ENCODE measurements around the gene PRODH.
"Not testable (repeated sequence)": the region's sequence is repeated elsewhere in the genome, so short reads cannot be mapped to it uniquely, and the experiment has no call there.

PRODH gene

DNA sequence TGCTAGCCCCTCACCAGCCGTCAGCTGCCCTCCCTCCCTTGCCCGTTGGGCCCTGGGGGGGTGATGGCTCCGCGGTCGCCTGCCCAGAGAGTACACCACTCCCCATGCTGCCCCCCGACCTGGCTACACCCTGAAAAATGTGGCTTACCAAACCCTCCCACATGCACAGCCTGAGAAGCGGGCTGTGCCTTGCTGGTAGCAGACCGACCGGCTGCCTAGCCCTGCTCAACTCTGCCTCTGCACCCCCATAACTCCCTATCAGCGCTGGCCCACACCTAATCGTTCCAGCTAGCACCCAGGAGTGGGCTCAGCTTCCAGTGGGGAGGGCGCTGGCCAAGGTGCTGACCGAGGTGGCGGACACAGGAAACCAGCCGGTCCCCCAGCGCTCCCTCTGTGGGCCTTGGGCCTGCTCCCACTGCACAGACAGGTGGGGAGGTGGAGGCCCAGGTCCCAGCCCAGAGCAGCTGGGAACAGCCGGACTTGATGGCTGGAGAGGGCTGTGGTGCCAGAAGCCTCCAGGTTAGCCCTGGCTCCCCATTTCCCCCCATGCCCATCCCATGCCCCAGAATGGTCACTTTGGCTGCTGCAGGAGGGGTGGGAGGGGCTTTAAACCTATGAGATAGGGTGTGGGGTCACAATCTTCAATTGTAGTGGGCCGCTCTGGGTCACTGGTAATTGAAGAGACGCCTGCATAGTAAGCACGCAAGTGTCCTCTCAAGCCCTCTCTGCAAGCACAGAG, 32.1 kb upstream of the PRODH start:
- DNase-seq (ENCODE audit: low read depth) = no peak

DNA sequence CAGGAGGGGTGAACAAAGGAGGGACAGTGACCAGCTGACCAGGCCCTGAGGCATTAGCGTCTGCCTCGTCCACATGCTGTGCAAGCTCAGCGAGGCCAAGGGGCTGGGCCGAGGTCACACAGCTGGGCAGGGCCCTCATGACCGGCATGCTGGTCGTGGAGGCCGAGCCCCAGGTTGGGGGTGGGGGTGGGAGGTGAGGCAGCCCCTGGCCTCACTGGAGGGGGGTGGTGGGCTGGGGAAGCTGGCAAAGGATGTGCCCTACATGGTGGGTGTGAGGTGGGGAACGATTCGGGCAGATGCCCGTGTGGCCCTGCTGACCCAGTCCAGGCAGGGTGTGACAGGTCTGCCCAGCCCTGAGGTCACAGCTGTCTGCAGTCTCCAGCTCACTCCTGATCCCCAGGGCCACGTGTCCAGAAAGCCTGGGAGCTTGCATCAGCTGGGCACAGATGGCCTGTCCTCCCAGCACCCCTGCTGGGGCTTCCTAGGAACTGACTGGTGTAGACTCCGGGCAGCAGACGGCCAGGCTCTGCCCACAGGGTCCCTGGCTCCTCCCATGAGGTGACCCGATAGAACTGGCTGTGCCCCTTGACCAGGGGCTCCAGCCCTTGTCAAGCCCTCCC, 31.4 kb upstream of the PRODH start:
- DNase-seq (ENCODE audit: low read depth) = not testable (repeated sequence)

DNA sequence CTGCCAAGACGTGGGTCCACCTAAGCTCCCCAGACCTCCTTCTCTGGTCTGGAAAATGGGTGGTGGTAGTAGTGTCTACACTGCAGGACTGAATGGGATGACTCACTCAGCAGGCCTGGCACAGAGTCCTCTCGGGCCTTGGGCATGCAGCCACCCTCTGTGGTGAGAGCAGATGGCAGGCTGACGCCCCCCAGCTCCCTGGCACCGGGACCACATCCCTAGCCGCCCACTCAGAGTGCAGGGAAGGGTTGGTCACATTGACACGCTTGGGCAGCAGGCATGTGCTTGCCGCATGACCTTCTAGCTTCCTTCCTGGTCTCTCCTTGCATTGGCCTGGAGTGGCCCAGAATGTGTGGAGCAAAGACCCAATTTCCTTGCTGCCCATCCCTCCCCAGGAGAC, 30.7 kb upstream of the PRODH start:
- DNase-seq (ENCODE audit: low read depth) = no peak

DNA sequence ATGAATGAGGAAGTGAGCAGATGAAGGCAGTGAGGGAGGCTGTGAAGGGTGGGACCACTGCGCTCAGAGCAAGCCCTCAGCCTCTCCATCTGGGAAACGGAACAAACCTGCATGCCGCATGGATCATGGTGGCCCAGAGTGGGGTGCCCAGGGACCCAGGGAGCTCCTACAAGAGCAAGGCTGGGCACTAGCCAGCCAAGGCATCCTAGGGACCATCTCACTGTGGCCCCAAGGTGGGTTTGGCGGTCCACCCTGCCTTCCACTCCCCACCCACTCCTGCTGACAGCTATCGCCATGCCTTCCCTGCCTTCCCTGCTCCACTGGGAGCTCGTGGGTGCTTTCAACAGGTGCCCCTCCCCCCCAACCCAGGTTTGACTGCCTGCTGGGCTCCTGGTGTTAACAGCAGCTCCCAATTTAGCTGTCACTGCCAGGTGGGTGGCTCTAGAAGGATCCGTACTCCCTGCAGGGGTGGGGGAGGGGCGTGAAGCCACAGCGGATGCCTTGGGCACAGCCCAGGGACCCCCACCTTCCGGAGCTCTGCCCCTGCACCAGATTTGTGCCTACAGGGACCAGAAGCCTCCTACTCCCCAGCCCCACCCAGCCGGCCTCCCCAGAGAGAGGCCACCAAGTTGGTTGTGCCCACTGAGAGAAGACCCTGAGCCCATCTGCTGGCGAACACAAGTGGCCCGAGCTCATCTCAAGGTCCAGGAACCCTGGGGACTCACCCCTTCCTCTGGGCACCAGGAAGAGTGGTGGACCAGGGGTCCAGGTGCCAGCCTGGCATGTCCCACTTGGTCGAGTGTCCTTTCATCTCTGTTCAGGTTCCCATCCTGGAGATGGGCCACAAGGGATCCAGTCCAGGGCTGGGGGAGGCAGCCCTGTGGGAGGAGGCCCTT, 29.7 kb upstream of the PRODH start:
- DNase-seq (ENCODE audit: low read depth) = no peak

DNA sequence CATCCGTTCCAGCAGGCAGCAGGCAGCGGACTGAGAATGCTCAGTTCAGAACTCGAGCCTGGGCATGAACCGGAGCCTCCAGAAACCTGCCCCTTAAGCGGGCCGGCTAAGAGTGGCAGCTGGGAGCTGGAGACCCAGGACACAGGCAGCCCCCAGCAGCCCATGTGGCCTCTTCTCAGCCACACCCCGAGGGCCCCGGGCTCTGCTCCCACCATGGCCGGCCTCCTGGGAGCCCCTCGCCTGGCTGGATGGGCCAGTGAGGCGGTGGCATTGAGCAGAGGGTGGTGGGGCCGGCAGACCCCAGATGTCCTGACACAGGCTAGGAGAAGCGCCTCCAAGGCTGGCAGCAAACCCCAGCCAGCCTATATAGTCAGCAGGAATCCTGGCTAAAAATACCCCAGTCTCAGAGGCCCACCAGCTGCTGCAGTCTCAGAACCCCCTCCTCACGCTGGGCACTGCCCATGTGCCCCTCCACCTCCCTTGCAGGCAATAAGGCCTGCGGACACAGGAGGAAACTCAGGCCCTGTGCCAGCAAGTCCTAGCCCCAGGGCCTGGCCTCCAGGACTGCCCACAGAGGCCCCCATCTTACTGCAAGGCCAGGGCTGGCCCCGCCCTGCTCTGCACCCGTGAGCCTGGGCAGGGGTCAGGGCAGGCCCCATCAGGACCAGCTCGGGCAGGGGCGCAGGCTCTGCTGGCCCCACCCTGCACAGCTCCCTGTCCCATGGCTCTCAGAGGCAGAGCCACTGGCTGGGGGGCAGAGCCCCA, 28.6 kb upstream of the PRODH start:
- not testable (repeated sequence) for DNase-seq (ENCODE audit: low read depth)

DNA sequence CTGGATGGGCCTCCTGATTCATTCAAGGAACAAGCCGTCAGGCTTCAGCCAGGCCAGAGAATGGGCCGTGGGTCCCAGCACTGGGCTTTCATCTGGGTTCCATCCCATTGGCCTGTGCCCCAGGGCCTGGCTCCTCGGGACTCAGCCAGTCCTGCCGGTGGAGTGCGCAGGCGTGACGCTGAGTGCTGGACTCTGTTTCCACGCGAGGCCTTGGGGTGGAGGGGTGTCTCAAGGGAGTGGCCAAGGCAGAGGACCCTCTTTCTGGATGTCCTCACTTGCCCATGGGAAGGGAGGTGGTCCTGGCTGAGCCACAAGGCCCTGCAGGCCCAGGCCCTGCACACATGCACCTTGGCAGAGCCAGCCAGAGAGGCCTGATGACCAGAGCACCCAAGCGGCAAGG, 28.0 kb upstream of the PRODH start:
- not testable (repeated sequence) for DNase-seq (ENCODE audit: low read depth)

DNA sequence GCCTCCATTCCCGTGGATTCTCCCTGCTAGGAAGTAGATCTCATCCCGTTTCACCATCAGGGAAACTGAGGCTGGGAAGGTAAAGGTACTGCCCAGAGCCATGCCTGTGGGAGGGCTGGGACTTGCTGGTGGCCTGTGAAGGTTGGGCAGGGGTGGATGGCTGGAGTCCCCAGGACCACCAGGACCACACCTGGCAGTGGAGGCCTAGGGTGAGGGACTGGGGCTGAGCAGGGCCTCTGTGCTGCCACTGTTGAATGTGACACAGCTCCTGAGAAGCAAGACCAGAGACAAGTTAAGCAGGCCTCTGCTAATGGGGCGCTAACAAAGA, 26.2 kb upstream of the PRODH start:
- no peak for DNase-seq (ENCODE audit: low read depth)

DNA sequence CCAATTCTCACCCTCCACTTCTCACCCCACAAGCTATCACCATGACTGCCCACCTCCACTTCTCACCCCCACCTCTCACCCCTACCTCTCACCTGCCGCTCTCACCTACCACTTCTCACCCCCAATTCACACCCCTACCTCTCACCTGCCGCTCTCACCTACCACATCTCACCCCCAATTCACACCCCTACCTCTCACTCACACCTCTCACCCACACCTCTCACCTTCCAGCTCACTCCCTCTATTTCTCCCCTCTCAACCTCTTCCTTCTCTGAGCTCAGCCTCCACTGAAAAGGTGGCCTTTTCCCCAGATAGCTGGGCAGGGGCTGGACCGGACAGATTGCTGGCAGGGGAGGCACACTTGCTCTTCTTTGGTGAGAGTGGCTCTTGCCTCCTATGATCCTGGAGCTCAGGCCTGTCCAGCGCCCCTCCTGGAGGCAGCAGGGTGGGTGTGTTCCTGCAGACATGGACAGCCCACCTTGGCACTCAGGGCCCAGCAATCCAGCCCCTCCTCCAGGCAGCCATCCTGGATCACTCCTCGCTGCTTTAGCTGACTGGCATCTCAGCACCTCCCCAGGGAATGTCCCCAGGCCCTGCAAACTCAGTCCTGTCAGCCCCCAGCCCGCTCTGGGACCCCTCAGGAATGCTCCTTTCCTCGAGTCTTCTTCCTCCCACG, 25.7 kb upstream of the PRODH start:
- not testable (repeated sequence) for DNase-seq (ENCODE audit: low read depth)

DNA sequence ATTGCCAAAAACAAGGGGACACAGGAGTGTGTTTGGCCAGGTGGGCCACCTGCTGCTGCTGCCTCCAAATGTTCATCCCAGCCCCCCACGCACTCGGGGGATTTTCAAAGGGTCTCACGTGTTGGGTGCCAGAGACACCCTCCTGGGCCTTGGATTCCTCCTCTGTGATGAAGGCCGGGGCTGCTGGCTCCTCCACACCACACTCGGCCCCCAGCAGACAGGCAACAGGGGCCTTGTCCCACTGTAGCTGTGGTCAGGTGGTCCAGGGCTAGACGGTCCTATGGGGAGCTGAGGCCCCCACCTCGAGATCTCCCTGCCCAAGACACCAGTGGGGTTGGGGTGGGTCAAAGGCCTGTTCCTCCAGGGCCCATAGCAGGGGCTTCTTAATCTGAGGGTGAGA, 25.1 kb upstream of the PRODH start:
- DNase-seq (ENCODE audit: low read depth) = not testable (repeated sequence)

DNA sequence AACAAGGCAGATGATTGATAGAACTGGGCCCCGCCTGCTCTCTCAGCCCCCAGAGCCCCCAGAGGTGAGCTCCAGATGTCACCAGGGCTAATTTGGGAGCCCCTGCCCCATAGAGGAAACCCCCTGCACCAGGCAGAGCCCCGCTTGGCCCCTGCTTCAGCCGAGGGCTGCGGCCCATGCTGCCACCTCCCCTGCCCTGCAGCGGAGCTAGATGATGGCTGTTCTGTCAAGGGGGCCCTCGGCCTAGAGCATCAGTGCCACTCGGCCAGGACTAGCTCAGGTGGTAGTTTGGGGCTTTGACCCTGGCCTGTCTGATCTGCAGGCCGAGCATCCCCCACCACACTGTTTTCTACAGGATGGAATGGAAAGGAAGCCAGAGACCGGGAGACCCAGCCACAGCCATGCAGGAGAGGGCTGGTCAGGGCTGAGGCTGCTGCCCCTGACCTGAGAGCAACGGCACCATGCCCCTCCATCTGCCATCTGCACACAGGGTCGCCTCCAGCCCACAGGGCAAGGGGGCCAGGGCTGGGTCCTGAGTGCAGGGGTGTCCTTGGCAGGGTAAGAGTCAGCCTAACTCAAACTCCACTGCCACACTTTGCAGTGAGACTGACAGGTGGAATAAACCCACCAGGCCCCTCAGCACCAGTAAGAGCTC, 24.2 kb upstream of the PRODH start:
- DNase-seq (ENCODE audit: low read depth) = not testable (repeated sequence)

DNA sequence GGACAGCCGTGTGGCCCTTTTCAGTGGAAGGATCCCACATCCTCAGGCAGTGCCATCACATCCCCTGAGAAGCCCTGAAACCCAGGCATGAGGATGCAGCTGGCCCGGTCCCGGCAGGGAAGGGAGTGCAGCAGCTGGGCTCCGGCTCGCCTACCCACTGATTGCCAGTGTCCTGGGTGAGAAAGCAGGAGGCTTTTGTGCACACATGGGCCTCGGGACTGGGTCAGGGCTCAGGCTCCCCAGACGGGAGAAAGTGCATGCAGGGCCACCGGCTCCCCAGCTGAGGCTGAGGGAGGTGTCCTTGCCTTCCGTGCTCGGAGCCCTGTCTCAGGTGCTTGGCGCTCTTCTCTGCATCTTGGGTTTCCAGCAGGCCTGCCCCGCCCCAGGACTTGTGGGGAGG, 23.6 kb upstream of the PRODH start:
- not testable (repeated sequence) for DNase-seq (ENCODE audit: low read depth)

DNA sequence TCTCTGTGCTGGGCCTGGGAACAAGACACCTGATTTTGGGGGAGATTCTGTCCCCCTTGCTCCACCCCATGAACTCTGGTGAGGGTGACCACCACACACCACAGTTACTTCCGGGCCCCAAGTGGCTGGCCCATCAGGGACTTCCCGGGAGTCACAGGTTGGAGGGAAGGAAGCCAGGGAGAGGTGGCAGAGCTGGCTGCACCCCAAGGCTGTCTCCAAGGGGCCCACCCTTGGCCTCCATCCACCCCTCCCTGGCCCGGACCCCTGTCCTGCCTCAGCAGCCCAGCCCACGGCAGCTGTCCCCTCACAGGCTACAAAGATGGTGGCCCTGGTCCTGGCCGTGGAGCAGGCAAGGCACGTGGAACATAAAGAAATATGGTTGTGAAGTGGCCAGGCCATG, 23.2 kb upstream of the PRODH start:
- not testable (repeated sequence) for DNase-seq (ENCODE audit: low read depth)

DNA sequence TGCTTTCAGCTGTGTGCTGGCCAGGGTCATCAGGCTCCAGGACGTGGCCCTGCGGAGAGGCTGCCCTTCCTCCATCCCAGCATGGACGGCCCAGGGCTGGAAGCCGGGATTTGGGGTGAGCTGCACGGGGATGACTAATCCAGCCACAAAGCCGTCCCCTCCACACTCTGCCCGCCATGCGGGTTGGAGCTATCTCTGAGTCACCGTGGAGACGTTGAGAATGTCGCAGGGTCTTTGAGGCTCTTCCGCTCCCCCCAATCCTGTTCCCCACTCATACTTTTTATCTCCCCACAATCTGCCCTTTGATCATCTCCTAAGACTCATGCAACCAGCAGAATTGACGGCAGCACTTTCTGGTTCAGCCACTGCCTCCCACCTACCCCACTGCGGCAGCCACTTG, 22.6 kb upstream of the PRODH start:
- not testable (repeated sequence) for DNase-seq (ENCODE audit: low read depth)

DNA sequence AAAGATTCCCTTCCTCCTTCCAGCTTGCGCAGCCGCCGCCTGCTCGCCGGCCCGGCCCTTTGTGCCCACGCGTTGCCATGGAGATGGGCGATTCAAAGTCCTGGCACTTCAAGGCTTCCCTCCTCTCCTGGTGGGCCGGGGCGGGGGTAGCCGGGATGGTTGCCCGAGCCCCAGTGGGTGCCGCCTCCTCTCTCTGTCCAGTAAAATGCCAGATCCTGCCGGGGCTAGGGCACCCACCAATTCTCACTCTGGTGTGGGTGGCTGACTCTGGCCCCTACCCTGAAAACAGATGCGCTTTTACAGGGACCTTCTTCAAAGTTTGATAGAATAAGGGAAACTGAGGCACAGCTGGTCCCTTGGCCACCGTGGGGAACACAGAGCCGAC, 22.2 kb upstream of the PRODH start:
- DNase-seq (ENCODE audit: low read depth) = not testable (repeated sequence)

DNA sequence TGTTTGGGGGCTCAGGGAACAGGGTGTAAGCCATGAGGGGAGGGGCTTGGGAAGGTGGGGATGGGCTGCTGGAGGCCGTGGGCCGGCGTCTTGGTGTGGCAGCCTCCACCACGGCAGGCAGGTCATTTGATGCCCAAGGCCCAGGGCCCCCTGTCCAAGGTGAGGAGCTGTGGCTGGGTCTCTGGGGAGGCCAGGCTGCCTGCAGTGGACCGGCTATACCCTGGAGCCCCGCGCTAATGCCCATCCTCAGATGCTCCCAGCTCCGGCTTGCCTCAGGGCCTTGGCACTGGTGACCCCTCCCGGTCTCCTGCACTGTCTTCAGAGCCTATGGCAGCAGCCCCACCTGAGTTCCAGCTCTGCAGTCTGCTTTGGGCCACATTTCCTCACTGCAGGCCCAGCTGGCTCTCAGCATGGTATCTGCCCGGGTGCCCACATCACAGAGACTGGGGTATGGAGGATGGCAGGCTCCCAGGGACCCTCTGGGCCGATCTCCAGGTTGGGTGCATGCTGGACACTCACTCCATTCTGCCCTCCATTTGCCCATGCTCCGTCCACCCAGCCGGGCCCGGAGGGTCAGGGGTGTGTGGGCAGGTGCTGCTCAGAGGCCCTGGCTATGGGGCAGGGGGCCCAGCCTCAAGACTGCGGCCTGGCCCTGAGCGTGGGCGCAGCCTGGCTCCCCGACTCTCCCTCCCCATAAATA, 21.7 kb upstream of the PRODH start:
- not testable (repeated sequence) for DNase-seq (ENCODE audit: low read depth)

DNA sequence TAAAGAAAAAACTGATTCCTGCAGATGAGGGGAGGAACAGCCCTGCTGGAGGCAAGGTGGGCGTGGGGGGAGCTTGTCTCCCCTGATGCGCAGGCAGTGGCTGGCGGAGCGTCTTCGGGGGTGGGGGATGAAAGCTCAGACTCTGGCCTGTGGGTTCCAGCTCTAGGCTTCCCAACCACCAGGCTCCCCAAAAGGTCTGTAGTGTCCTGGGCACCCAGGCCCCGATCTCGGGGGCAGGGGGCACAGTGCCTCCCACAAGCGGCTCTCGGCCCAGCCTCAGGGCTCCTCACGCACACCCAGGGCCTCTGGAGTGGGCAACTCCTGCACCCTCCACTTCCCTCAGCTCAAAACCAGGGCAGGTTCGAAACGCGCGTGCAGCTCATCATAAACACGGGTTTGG, 20.9 kb upstream of the PRODH start:
- not testable (repeated sequence) for DNase-seq (ENCODE audit: low read depth)

DNA sequence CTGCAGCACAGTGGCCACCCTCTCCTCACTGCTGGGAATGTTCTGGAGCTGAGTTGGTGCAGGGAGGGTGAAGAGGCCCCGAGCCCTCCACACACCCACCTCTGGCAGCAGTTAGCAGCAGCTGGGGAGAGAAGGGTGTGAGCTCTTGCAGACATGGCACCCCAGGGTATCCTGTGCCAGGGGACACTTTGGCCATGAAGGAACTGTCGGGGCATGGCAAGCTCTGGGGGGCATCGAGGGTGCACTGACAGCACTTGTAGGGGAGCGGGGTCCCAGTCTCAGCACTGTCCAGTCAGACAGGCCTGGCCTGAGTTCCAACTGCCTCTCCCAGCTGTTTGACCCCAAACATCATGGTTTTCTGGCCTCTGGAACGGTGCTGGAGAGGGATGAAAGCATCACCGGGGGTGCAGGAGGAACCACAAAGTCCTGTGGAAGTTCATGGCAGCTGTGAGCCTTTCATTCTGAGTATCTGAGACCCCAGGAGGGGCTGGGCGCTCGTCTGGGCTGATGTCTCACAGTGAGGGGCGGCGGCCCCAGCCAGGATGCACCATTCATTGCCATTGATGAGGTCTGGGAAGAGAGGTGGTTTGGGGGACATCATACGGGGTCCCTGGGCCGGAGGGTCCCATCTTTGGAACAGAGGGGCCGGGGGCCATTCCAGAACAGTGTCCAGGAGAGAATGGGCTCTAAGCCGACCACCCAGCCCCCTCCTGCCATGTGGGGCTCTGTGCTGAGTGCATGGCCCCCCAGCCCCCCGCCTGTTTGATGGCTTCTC, 20.2 kb upstream of the PRODH start:
- DNase-seq (ENCODE audit: low read depth) = not testable (repeated sequence)

DNA sequence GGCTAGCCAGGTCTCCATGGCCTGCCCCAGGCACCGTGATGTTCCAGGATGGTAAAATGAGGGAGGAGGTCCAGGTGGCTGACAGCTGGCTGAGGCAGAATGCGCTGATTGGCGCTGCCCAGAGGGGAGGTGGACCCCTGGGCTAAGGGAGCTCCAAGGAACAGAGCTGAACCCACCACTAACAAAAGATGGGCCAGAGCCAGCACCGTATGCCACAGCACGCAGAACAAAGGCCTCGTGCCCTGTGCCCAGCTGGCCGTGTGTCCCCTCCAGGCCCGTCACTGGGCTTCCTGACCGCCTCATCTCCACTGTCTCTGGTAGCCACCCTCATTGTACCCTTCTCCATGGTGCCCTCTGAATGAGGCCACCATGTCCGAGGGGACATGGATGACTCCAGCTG, 19.6 kb upstream of the PRODH start:
- no peak for DNase-seq (ENCODE audit: low read depth)

DNA sequence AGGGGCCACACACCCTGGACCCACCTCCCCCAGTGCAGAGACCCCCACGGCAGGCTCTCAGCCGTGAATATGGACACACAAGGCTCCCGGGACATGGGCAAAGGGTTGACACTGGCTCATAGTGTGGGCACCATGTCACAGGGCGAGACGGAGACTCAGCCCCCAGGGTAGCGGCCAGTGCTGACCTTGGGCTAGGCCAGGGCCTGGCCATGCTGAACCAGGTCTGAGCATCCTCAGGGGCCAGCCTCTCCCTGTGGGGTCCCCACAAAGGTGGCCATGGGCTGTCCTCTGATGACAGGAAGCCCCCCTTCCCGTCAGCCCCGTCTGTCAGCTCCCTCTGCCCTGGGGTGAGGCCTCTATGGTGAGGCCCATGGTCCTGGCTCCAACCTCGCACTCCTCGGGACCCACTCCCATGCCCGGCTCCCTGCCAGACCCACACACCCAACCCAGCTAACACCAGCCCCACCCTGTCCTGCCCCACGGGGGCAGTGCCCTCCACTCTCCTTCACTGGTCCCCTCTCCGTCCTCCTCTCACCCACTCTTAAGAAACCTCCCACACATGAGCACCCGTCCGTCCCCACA, 19.0 kb upstream of the PRODH start:
- DNase-seq (ENCODE audit: low read depth) = no peak

Data from T follicular helper cell (primary cell).